GM12878 (cell line): ENCODE measurements around the gene UBE2QL1. TPM values are rescaled to one million over a fixed set of nuclear protein-coding genes. Genes with fewer than 3 reads are reported as not detected.

ENCODE experiments used
- ATAC-seq: fragments of 200-7000 bp; cut with Tn5 transposase; 3 replicates; pipeline ENCODE4 v1.9.1; 2020; ENCODE audit warnings: mild to moderate bottlenecking, moderate library complexity
- BruUV-seq: library from RNA; stranded (reverse); fragments of 400-500 nt; replicated peaks from 2 replicates; lab custom pipeline; 2021; lab: Mats Ljungman, UMichigan
- CTCF ChIA-PET: fragments of 300-600 bp; sonication (Branson Sonifier 250); formaldehyde crosslinking; extraction: SDS; loops from one replicate; lab custom pipeline; 2021; ENCODE audit warnings: inconsistent platforms; lab: Yijun Ruan, JAX
- POLR2A ChIA-PET: fragments of 350-600 bp; formaldehyde crosslinking; extraction: SDS; loops from one replicate; lab custom pipeline; 2021; ENCODE audit warnings: inconsistent platforms; lab: Charles Lee
- RAD21 ChIA-PET: fragments of 300-600 bp; sonication (Branson Sonifier 250); formaldehyde crosslinking; loops from one replicate; lab custom pipeline; 2023; ENCODE audit warnings: antibody characterized with exemption; ENCODE audit not compliant: unreplicated experiment; lab: Charles Lee
- SMC1A ChIA-PET: fragments of 300-600 bp; sonication (Branson Sonifier 250); formaldehyde crosslinking; loops from one replicate; lab custom pipeline; 2023; ENCODE audit not compliant: unreplicated experiment, uncharacterized antibody; lab: Charles Lee
- DNase-seq: peaks from one replicate; pipeline ENCODE4 v3.0.0-alpha.2; 2011; ENCODE audit warnings: low read depth, low spot score
- FAIRE-seq: peaks from 3 replicates; lab custom pipeline; 2011; peaks lifted over from hg19 to GRCh38; lab: Jason Lieb, UNC
- H2AFZ ChIP-seq: 2 replicates; pipeline ENCODE4 v1.6.0; 2011; ENCODE audit warnings: low read depth, low read length, control low read depth; ENCODE audit not compliant: control insufficient read depth
- H3K27ac ChIP-seq: 2 replicates; pipeline ENCODE4 v1.5.1; 2011; ENCODE audit warnings: control low read depth; ENCODE audit not compliant: control insufficient read depth, insufficient read depth
- H3K27me3 ChIP-seq, 2 experiments: replicated peaks in 1 of 2; 2 replicates each; pipeline versions ENCODE4 v1.6.0 to v1.6.1; 2011; ENCODE audit warnings: low read length in 1 of 2; ENCODE audit not compliant: control insufficient read depth in 2 of 2, insufficient read depth in 2 of 2
- H3K36me3 ChIP-seq, 2 experiments: 2 replicates each; pipeline ENCODE4 v1.5.1; 2011; ENCODE audit warnings: low read length in 1 of 2; ENCODE audit not compliant: control insufficient read depth in 2 of 2, insufficient read depth in 2 of 2
- H3K4me1 ChIP-seq: 2 replicates; pipeline ENCODE4 v1.6.1; 2011; ENCODE audit warnings: mild to moderate bottlenecking, low read length, moderate library complexity, mixed read lengths; ENCODE audit not compliant: control insufficient read depth, insufficient read depth
- H3K4me2 ChIP-seq: 2 replicates; pipeline ENCODE4 v1.6.0; 2011; ENCODE audit warnings: control low read depth; ENCODE audit not compliant: control insufficient read depth, insufficient read depth
- H3K4me3 ChIP-seq: fragments of 200-600 bp; sonication (generic); 2 replicates; pipeline ENCODE4 v1.5.1; 2016
- H3K79me2 ChIP-seq: 2 replicates; pipeline ENCODE4 v1.6.0; 2011; ENCODE audit warnings: low read length; ENCODE audit not compliant: control insufficient read depth, insufficient read depth
- H3K9ac ChIP-seq: 2 replicates; pipeline ENCODE4 v1.8.0; 2011; ENCODE audit warnings: low read length, control low read depth, mixed read lengths; ENCODE audit not compliant: control insufficient read depth, insufficient read depth
- H3K9me3 ChIP-seq: replicated peaks from 3 replicates; pipeline ENCODE4 v1.5.1; 2011; ENCODE audit warnings: mild to moderate bottlenecking, low read length; ENCODE audit not compliant: control insufficient read depth, insufficient read depth
- H4K20me1 ChIP-seq: 2 replicates; pipeline ENCODE4 v1.6.0; 2011; ENCODE audit not compliant: control insufficient read depth, insufficient read depth
- EGR1 ChIP-seq, 2 experiments: IDR thresholded peaks; 1 replicate in 1 of 2; 2 replicates in 1 of 2; pipeline ENCODE4 v1.6.1; 2011 to 2012; ENCODE audit warnings: low read depth in 2 of 2, low read length in 2 of 2, borderline replicate concordance in 1 of 2, mild to moderate bottlenecking in 1 of 2, moderate library complexity in 1 of 2
- JUNB ChIP-seq: IDR thresholded peaks from 2 replicates; pipeline ENCODE4 v1.6.1; 2016; ENCODE audit warnings: antibody characterized with exemption, mild to moderate bottlenecking
- JUND ChIP-seq: IDR thresholded peaks from 2 replicates; pipeline ENCODE4 v1.6.1; 2012; ENCODE audit warnings: low read depth, mild to moderate bottlenecking, low read length, improper control_type of control experiment, moderate library complexity
- KDM1A ChIP-seq: fragments of 200-600 bp; sonication (generic); IDR thresholded peaks from 2 replicates; pipeline ENCODE4 v1.6.1; 2016; ENCODE audit warnings: borderline replicate concordance
- MAX ChIP-seq: IDR thresholded peaks from 2 replicates; pipeline ENCODE4 v1.6.1; 2012; ENCODE audit warnings: low read depth, low read length, improper control_type of control experiment
- PKNOX1 ChIP-seq: fragments of 450-650 bp; IDR thresholded peaks from 2 replicates; pipeline ENCODE4 v1.6.1; 2016; ENCODE audit warnings: mild to moderate bottlenecking
- RAD51 ChIP-seq: fragments of 450-650 bp; IDR thresholded peaks from 2 replicates; pipeline ENCODE4 v1.6.1; 2016; ENCODE audit warnings: moderate library complexity, mild to moderate bottlenecking, inconsistent platforms
- SIN3A ChIP-seq: IDR thresholded peaks from 2 replicates; pipeline ENCODE4 v1.6.1; 2012; ENCODE audit warnings: low read depth, low read length, improper control_type of control experiment
- YY1 ChIP-seq: IDR thresholded peaks from 2 replicates; pipeline ENCODE4 v1.6.1; 2011; ENCODE audit warnings: low read depth, mild to moderate bottlenecking, low read length
- ZBED1 ChIP-seq: IDR thresholded peaks from 2 replicates; pipeline ENCODE4 v1.6.1; 2016; ENCODE audit warnings: borderline replicate concordance
- ZBTB4 ChIP-seq: fragments of 450-650 bp; formaldehyde crosslinking; IDR thresholded peaks from 2 replicates; pipeline ENCODE4 v1.4.0; 2022; ENCODE audit warnings: mild to moderate bottlenecking, moderate library complexity
- ZBTB40 ChIP-seq: fragments of 450-650 bp; IDR thresholded peaks from 2 replicates; pipeline ENCODE4 v1.6.1; 2016; ENCODE audit warnings: mild to moderate bottlenecking, moderate library complexity, borderline replicate concordance
- WGBS: methylation state at CpG from one replicate; pipeline ENCODE4 v1.1.6; 2016; ENCODE audit warnings: low lambda C conversion rate; ENCODE audit not compliant: insufficient replicate concordance, insufficient coverage; ENCODE audit errors: missing lambda C conversion rate; 5-methylcytosine and 5-hydroxymethylcytosine counted together
- in situ Hi-C: fragments of 300-500 bp; cut with MboI; formaldehyde crosslinking; loops from 9 replicates; pipeline ENCODE4 v1.14.3; 2018; ENCODE audit warnings: mixed read lengths
- intact Hi-C: fragments of 100-400 bp; cut with micrococcal nuclease; formaldehyde crosslinking; loops from one replicate; pipeline ENCODE4 v1.14.2; 2022; ENCODE audit not compliant: unreplicated experiment
- polyA plus RNA-seq, 11 experiments: library from polyadenylated mRNA; depleted of rRNA in 4 of 11; unstranded in 6 of 11; stranded (reverse) in 5 of 11; fragments of >200 nt; fragmentation: Nextera tagmentation in 4 of 11; fragmentation: Illumina TruSeq in 1 of 11; extraction: Ambion mirVana in 4 of 11; extraction: Trizol in 1 of 11; gene quantifications; 1 replicate in 1 of 11; 2 replicates in 10 of 11; pipeline versions ENCODE4 v1.2.1 to v1.2.3, GENCODE V29; 2011 to 2016; ENCODE audit warnings: inconsistent platforms in 2 of 11, missing spikeins in 2 of 11, low read depth in 1 of 11
- total RNA-seq, 4 experiments: library from RNA; depleted of rRNA in 3 of 4; stranded (reverse); fragments of >200 nt in 3 of 4; fragmentation: Illumina TruSeq in 1 of 4; extraction: Trizol in 1 of 4; gene quantifications; 2 replicates each; pipeline versions ENCODE4 v1.2.1 to v1.2.3, GENCODE V29; 2013 to 2021

UBE2QL1 gene
- total and polyA plus RNA-seq, 10 of the 15 experiments (the other 5 are each of a cell fraction or from before 2014, with no cell fraction given): 0.03 to 0.62 (median 0.04) TPM; not detected in 6

GRCh38 chr5:6516823-6517222 is 68.2 kb downstream of the UBE2QL1 start:
- intact Hi-C loops (loop anchor here (5.0 kb wide), 1 partner anchor 35 kb away; no protein-coding TSS in a partner anchor), in situ Hi-C loops (no loop called here)
- ChIA-PET CTCF (no interaction called here), RAD21 (interaction anchor here (1.8 to 1.9 kb wide), 2 partner anchors 20 to 24 kb away, joined by 6 to 9 read pairs; no protein-coding TSS in a partner anchor), SMC1A (interaction anchor here (1.5 to 2.3 kb wide), 2 partner anchors 20 to 31 kb away, joined by 4 to 9 read pairs; no protein-coding TSS in a partner anchor), POLR2A (no interaction called here)
- DNase-seq: no peak
- peak overlapping the region; percentile 4; the same call in 1 of the 2 replicates for H2AFZ ChIP-seq
- no peaks in the 10 kb centered on the region for H4K20me1 ChIP-seq
- peaks cover 0 to 2% of the 10 kb centered on the region in 2 experiments; a peak in 2 of 4 replicates for H3K27me3 ChIP-seq
- no peaks in the 10 kb centered on the region for H3K36me3 ChIP-seq
- ATAC-seq: no peak
- no peak overlapping the region for H3K27ac ChIP-seq
- TF ChIP-seq ZBTB40: no peak
- no peak for TF ChIP-seq RAD51
- no peak for TF ChIP-seq ZBED1
- TF ChIP-seq SIN3A: no peak
- TF ChIP-seq EGR1 (IDR thresholded peaks at IDR 0.05; ENCODE audit: borderline replicate concordance in 1 of 2, low read depth in 2 of 2, low read length in 2 of 2): no peak
- no peak for TF ChIP-seq JUNB
- TF ChIP-seq PKNOX1: no peak
- TF ChIP-seq KDM1A: no peak
- no peak for TF ChIP-seq YY1
- TF ChIP-seq JUND: no peak
- no peak for TF ChIP-seq ZBTB4 (CRISPR knock-in tag)
- no peak for TF ChIP-seq MAX
- no peaks in the 10 kb centered on the region; the same call in 2 of the 3 replicates for H3K9me3 ChIP-seq
- H3K4me3 ChIP-seq: no peak overlapping the region
- no peak overlapping the region for H3K4me2 ChIP-seq
- BruUV-seq: no TSS peak
- no peak for FAIRE-seq
- WGBS: 91% methylated on average over 4 of the region's 4 CpGs
- no peaks in the 10 kb centered on the region for H3K79me2 ChIP-seq
- no peak overlapping the region for H3K9ac ChIP-seq
- H3K4me1 ChIP-seq: no peaks in the 10 kb centered on the region
